GM15510 (cell line): ENCODE results near the gene OSBPL5.

Experiments
- POLR2A ChIP-seq: IDR thresholded peaks from 3 replicates; pipeline ENCODE4 v1.6.1; 2011; ENCODE audit warnings: borderline replicate concordance; ENCODE audit not compliant: insufficient read length; ENCODE audit errors: extremely low read depth

OSBPL5 gene

DNA sequence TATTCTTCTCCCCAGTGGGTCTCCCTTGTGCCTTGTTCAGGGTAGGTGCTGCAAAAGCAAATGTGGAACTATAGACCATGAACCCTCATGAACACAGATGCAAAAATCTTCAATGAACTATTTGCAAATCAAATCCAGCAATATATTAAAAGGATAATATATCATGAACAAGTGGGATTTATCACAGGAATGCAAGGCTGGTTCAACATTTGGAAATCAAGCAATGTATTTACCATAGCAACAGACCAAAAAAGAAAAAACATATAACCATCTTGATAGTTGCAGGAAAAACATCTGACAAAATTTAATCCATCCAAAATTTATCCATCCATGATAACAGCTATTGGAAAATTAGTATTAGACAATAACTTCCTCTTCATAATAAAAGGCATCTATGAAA lies 11.4 kb upstream of the OSBPL5 start:
- no peak for TF ChIP-seq POLR2A

- TF ChIP-seq POLR2A, result no peak
These were observed 10.1 kb upstream of the OSBPL5 start for GRCh38 chr11:3175194-3175593.

DNA sequence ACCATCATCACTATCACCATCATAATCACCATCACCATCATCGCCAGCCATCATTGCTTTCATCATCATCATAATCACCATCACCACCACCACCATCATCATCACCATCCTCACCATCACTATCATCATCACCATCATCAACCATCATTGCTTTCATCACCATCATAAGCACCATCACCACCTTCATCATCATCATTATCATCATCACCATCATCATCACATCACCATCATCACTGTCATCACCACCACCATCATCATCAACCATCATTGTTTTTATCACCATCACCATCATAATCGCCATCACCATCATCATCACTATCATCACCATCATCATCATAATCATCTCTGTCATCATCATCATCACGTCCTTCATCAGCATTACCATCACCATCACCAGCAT lies 9.3 kb upstream of the OSBPL5 start:
- no peak for TF ChIP-seq POLR2A

- no peak for TF ChIP-seq POLR2A
These were observed 8.7 kb upstream of the OSBPL5 start for GRCh38 chr11:3173795-3174194.

DNA sequence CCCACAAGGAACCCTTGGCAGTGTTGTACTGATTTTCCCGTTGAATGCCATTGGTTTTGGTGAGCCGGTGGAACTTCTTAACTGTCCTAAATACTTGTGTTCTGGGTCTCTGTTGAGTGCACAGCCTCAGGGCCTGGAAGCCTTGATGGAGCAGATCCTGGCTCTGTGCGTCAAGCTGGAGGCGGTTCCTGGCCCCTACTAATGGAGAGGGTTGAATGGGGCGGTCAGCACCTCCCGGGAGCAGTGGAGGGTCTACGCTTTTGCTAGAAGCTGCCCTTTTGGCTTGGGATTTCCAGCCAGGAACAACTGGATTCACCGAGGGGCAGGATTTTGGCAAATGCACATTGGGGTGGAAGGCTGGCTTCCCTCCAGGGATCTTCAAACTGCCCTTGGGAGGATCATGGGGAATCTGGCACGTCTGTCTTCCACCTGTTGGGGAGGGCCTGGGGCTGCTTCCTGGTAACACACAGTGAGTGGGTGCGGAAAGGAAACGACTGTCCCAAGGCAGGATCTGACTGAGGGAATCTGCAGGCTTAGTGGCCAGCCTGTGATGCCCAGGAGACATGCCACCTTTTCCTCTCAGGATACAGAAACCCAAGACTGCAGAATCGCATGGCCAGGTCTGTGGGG lies 6.9 kb upstream of the OSBPL5 start:
- TF ChIP-seq POLR2A, result no peak

- no peak for TF ChIP-seq POLR2A
These were observed 5.9 kb upstream of the OSBPL5 start for GRCh38 chr11:3170756-3171650.

- TF ChIP-seq POLR2A, result no peak
These were observed 5.1 kb upstream of the OSBPL5 start for GRCh38 chr11:3170044-3170755.

GRCh38 chr11:3169255-3170043 lies 4.3 kb upstream of the OSBPL5 start:
- TF ChIP-seq POLR2A, result no peak

GRCh38 chr11:3167143-3168119 lies 2.3 kb upstream of the OSBPL5 start:
- no peak for TF ChIP-seq POLR2A

- no peak for TF ChIP-seq POLR2A
These were observed 1.4 kb upstream of the OSBPL5 start for GRCh38 chr11:3166268-3167142.

- no peak for TF ChIP-seq POLR2A
These were observed 782 bp upstream of the OSBPL5 start for GRCh38 chr11:3165916-3166267.

DNA sequence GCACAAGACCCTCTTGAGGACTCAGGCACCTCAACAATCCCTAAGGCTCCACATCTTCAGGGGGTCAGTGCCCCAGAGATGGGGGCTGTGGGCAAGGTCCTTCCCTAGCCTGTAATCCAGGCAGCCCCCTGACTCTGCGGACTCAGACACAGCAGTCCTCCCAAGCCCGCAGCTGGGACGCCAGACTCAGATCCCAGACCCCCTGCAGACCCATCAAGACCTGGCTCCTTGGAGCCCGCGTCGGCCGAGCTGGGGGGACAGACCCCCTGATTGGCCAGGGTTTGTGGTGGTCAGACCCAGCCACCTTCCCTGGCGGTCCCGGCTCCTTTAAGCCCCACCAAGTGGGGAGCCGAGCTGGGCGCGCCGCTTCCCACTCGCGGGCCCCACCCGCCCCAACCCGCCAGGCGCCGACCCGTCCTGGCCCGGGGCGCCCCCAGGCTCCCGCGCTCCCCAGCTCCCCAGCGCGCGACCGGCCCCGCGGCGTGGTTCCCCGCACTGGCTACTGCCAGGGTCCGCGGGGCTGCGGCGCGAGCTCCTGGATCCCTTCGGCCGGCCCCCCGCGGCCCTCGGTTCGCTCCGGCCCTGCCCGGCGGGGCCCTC lies 458 bp downstream of the OSBPL5 start:
- no peak for TF ChIP-seq POLR2A
